Mucosa of rectum (tissue), 2 donors: ENCODE data around the gene A1BG.
A peak's percentile ranks its signal among the peaks of the same experiment; 100 is the strongest.
"Not testable (repeated sequence)": the region's sequence is repeated elsewhere in the genome, so short reads cannot be mapped to it uniquely, and the experiment has no call there.

Experiments used
- H3K27ac ChIP-seq, 2 donors: one replicate each; pipeline ENCODE4 v1.7.0; 2013; ENCODE audit warnings: inconsistent platforms in 2 of 2, low read depth in 2 of 2, low read length in 2 of 2
- H3K27me3 ChIP-seq, 2 donors: one replicate each; pipeline ENCODE4 v1.7.0; 2013; ENCODE audit warnings: low read length in 2 of 2; ENCODE audit not compliant: control insufficient read depth in 2 of 2, insufficient read depth in 2 of 2
- H3K36me3 ChIP-seq, 2 donors: one replicate each; pipeline ENCODE4 v1.7.0; 2013; ENCODE audit warnings: low read length in 2 of 2; ENCODE audit not compliant: control insufficient read depth in 2 of 2, insufficient read depth in 2 of 2
- H3K4me1 ChIP-seq, 2 donors: one replicate each; pipeline ENCODE4 v1.7.0; 2013; ENCODE audit warnings: low read length in 2 of 2, mild to moderate bottlenecking in 1 of 2; ENCODE audit not compliant: control insufficient read depth in 2 of 2, insufficient read depth in 2 of 2
- H3K4me3 ChIP-seq, 2 donors: one replicate each; pipeline ENCODE4 v1.7.0; 2013; ENCODE audit warnings: low read length in 2 of 2
- H3K9ac ChIP-seq, 2 donors: one replicate each; pipeline ENCODE4 v1.7.0; 2013; ENCODE audit warnings: low read length in 2 of 2, low read depth in 1 of 2, mild to moderate bottlenecking in 1 of 2
- H3K9me3 ChIP-seq, 2 donors: one replicate each; pipeline ENCODE4 v1.7.0; 2013; ENCODE audit warnings: low read length in 2 of 2; ENCODE audit not compliant: control insufficient read depth in 2 of 2
- donor health status: healthy.
- donor health status: Normal muscosa, but diverticular disease.

The A1BG gene

DNA sequence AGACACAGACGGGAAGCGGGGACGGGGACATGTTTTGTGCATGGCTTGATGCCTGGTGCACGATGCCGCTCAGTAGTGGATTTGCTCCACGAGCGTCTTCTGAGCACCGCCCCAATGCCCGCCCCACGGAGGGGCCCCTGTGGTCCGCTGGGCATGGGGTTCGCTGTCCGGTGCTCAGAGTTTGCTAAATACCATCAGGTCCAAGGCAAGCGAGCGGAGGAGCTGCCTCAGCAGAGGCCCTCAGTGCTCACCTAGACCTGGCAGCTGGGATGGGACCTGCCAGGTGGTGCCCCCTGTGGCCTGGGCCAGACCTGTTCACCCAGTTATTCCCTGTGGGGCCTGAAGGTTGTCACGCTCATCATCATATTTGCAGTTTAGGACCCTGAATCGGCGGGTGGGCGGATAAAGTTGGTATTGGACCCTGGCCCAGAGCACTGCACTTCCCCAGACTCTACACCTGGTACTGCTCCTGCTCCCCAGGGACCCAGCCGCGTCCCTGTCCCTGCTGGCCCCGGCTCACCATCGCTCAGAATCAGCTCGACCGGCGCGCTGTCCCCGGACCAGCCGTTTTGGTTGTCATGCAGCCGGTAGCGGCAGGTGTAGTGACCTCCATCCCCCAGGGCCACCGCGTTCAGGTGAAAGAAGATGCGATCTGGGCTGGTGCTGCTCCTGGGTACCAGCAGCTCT lies 2.3 kb downstream of the A1BG start:
- Histone ChIP-seq H3K27ac (no peak overlapping the region), H3K36me3 (no peaks in the 10 kb centered on the region), H3K4me1 (no peaks in the 10 kb centered on the region), H3K4me3 (no peak overlapping the region), H3K27me3 (no peaks in the 10 kb centered on the region), H3K9ac (no peak overlapping the region), H3K9me3 (no peaks in the 10 kb centered on the region)

DNA sequence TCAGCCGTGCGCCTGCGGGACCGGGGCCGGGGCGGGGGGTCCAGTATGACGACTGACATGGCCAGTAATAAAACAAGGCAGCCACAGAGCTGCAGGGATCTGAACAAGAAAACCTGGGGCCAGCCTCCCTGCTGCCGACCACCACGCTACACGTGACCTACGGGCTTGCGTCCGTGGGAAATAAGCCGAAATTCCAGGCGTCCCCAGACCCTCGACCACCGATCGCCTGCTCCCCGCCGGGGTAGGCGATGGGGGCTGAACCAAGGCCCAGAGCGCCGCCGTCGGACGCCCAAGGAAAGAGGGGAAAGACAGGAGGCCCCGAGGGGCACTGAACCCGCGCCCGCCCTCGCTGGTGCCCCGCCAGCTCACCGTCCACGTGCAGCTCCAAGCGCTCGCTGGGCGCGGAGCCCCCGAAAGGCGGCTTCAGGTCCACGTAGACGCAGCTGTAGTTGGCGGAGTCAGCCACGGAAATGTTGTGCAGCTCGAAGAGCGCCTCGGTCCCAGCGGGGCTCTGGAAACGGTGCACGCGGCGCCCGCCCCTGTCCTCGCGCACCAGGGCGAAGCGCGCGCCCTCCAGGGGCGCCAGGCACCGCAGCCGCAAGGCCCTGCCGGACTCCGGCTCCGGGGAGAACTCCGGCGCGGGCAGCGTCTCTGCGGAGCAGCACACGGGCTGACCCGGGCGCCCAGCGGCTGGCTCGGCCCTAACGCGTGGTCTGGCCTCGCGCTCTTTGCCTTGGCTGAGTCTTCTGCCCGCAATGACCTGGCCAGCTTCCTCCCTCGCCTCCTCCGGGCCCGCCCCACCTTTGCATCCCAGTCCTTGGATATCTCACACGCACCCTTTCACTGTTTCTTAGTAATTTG lies 3.1 kb downstream of the A1BG start:
- H3K27me3 ChIP-seq = no peaks in the 10 kb centered on the region
- no peak overlapping the region for H3K27ac ChIP-seq

DNA sequence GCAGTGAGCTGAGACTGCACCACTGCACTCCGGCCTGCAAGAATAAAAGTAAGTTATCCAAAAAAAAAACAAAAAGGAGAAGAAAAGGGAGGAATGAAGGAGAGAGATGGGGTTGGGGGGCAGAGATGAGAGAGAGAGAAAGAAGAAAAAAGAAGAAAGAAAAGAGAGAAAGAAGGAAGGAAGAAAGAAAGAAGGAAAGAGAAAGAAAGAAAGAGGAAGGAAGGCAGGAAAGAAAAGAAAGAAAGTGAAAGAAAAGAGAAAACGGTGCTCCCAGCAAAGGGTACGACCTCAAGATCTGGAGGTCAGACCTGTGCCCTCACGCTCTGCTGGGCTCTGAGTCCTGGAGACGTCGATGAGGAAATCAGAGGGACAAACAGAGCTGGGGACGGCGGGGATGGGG lies 3.7 kb downstream of the A1BG start:
- no peaks in the 10 kb centered on the region for H3K36me3 ChIP-seq
- no peak overlapping the region for H3K9ac ChIP-seq
- H3K27ac ChIP-seq = no peak overlapping the region
- no peaks in the 10 kb centered on the region for H3K4me1 ChIP-seq
- no peak overlapping the region for H3K4me3 ChIP-seq
- no peaks in the 10 kb centered on the region for H3K9me3 ChIP-seq
- no peaks in the 10 kb centered on the region for H3K27me3 ChIP-seq

More for the DNA sequence above, 3.1 kb downstream of the A1BG start:
- H3K4me1 ChIP-seq = no peaks in the 10 kb centered on the region
- H3K4me3 ChIP-seq = no peak overlapping the region
- H3K9ac ChIP-seq = no peak overlapping the region
- no peaks in the 10 kb centered on the region for H3K9me3 ChIP-seq
- H3K36me3 ChIP-seq = no peaks in the 10 kb centered on the region

DNA sequence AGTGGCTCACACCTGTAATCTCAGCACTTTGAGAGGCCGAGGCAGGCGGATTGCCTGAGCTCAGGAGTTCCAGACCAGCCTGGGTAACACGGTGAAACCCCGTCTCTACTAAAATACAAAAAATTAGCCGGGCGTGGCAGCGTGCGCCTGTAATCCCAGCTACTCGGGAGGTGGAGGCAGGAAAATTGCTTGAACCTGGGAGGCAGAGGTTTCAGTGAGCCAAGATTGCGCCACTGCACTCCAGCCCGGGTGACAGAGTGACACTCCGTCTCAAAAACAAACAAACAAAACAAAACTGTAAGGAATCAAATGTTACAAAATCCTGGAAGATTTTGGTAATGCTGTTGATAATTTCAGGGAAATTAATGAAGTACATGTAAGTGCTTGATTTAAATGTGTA lies 5.2 kb downstream of the A1BG start:
- not testable (repeated sequence) for H3K4me1 ChIP-seq, H3K27ac ChIP-seq, H3K9me3 ChIP-seq, H3K27me3 ChIP-seq, H3K36me3 ChIP-seq
- H3K9ac ChIP-seq = peak overlapping the region in 1 of 2 donors; percentile 19
- H3K4me3 ChIP-seq = peak overlapping the region; percentile 56 to 74

DNA sequence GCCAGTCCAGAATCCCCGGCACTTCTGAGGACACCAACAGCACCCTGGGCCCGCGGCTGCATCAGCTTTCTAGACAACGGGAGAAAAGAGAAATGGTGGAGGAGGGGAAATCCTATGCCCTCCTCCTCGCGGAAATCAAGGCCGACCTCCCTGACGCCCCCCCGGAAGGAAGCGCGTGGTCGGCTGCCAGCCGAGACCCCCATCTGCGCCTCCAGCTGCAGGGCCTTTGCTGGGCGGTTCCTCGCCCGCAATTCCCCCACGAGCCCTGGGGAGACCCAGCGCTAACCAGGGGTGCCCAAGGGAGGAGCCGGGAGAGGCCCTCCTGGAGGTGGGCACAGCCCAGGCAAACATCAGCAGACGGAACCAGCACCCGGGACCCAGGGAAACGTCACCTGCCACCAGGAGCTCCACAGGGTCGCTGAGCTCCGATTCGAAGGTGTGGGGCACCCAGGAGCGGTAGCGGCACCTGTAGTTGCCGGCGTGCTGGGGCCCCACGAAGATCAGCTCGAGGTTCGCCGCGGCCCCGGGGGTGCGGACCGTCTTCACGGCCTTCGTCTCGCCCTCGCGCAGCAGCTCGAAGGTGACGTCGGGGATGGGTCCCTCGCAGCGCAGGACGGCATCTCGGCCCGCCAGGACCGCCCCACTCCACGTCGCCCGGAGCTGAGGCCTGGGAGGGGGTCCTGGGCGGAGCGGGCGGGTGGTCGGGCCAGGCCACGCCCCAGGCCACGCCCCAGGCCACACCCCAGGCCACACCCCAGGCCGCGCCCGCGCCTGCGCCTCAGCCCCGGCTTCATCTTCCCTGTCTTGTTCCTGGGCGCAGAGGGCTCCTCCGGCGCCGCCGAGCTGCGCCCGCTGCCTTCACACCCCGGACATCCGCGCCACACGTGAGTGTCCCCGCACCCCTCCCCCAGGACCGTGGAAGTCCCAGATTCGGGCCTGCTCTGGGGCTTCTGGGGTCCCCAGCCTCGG lies 6.0 kb downstream of the A1BG start:
- Histone ChIP-seq H3K27ac (peak overlapping the region; percentile 7 to 56), H3K27me3 (no peaks in the 10 kb centered on the region), H3K4me3 (peak overlapping the region; percentile 56 to 74), H3K4me1 (no peaks in the 10 kb centered on the region), H3K9ac (peak overlapping the region; percentile 54 to 60), H3K9me3 (no peaks in the 10 kb centered on the region), H3K36me3 (no peaks in the 10 kb centered on the region)

DNA sequence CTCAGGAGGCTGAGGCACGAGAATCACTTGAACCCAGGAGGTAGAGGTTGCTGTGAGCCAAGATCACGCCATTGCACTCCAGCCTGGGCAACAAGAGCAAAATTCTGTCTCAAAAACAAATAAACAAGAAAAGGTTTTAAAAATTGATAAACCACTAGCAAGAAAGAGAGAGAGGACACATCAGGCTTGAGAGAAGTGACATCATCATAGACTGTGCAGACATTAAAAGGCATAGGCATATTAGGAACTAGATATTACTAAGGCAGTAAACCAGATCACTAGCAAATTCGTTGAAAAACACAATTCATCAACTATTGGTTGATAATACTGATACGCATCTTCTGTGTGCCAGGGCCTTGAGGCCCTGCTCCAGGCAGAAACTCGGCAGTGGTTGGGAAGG lies 7.7 kb downstream of the A1BG start:
- Histone ChIP-seq H3K27me3 (no peaks in the 10 kb centered on the region), H3K4me1 (no peaks in the 10 kb centered on the region), H3K27ac (no peak overlapping the region), H3K9ac (no peak overlapping the region), H3K9me3 (no peaks in the 10 kb centered on the region), H3K36me3 (peaks cover 0 to 3% of the 10 kb centered on the region in 2 donors), H3K4me3 (no peak overlapping the region)

DNA sequence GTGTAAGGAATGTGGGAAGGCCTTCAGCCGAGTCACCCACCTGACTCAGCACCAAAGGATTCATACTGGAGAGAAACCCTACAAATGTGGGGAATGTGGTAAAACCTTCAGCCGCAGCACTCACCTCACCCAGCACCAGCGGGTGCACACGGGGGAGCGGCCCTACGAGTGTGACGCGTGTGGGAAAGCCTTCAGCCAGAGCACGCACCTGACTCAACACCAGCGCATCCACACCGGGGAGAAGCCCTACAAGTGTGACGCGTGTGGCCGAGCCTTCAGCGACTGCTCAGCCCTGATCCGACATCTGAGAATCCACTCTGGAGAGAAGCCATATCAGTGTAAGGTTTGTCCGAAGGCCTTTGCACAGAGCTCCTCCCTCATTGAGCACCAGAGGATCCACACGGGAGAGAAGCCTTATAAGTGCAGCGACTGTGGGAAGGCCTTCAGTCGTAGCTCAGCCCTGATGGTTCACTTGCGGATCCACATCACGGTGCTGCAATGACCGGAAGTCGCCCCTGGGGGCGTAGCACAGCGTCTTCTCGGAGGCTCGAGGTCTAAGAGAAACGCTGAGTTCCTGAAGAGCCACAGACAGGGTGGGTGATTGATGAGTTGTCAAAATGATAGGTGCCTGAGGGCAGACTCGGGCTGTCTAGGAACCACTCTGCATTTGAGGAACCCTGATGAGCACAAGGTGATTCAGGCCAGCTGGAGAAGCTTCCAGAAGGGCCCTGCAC lies 14.3 kb downstream of the A1BG start:
- Histone ChIP-seq H3K27ac (no peak overlapping the region), H3K4me3 (no peak overlapping the region), H3K36me3 (peaks cover 28 to 42% of the 10 kb centered on the region in 2 donors), H3K27me3 (no peaks in the 10 kb centered on the region), H3K9me3 (no peaks in the 10 kb centered on the region), H3K4me1 (no peaks in the 10 kb centered on the region), H3K9ac (no peak overlapping the region)

DNA sequence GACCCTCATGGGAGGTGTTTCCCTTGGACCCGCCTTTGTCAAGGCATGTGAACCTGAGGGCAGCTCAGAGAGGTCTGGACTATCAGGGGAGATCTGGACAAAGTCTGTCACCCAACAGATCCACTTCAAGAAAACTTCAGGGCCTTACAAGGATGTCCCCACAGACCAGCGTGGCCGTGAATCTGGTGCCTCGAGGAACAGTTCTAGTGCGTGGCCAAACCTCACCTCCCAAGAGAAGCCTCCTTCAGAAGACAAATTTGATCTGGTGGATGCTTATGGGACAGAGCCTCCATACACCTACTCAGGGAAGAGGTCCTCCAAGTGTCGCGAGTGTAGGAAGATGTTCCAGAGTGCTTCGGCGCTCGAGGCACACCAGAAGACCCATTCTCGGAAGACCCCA lies 15.0 kb downstream of the A1BG start:
- Histone ChIP-seq H3K36me3 (peaks cover 28 to 42% of the 10 kb centered on the region in 2 donors), H3K27me3 (no peaks in the 10 kb centered on the region), H3K9me3 (no peaks in the 10 kb centered on the region), H3K27ac (no peak overlapping the region), H3K4me1 (no peaks in the 10 kb centered on the region), H3K4me3 (no peak overlapping the region), H3K9ac (no peak overlapping the region)

DNA sequence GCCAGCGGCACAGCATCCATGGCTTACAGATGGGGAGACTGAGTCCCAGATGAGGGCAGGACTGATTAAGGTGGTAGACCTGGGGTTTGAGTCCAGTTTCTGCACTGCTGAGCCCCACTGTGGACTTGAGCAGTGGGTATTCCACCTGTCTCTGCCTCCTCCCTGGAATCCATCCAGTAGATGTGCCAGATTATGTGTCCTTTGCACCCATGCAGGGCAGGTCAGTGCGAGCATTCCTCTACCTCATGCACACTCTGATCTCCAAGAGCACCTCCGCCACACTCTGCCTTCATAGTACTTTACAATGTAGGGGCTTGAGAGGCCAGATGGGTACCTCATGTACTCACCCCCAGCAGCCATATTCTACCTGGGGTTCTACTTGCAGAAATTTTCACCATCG lies 16.5 kb downstream of the A1BG start:
- H3K27me3 ChIP-seq = no peaks in the 10 kb centered on the region
- H3K9me3 ChIP-seq = no peaks in the 10 kb centered on the region
- no peak overlapping the region for H3K27ac ChIP-seq
- H3K4me3 ChIP-seq = no peak overlapping the region
- no peak overlapping the region for H3K9ac ChIP-seq
- H3K36me3 ChIP-seq = peaks cover 28 to 42% of the 10 kb centered on the region in 2 donors
- H3K4me1 ChIP-seq = no peaks in the 10 kb centered on the region
